T-cell (primary cell): ENCODE measurements around the gene NEU4. TPM values are rescaled to one million over a fixed set of nuclear protein-coding genes. Genes with fewer than 3 reads are reported as not detected.

Experiments used
- ATAC-seq, 4 experiments: fragments of 200-7000 bp in 3 of 4; fragments of 150-1000 bp in 1 of 4; cut with Tn5 transposase; replicated peaks in 1 of 4; 1 replicate in 3 of 4; 2 replicates in 1 of 4; pipeline ENCODE4 v1.10.0; 2021; ENCODE audit warnings: moderate library complexity in 3 of 4, mild to moderate bottlenecking in 2 of 4, moderate number of reproducible peaks in 1 of 4
- CTCF ChIA-PET, 2 donors: fragments of 300-600 bp; sonication (Branson Sonifier 250); formaldehyde crosslinking; loops; one replicate each; lab custom pipeline; 2022; ENCODE audit warnings: antibody characterized with exemption in 2 of 2; lab: Charles Lee
- POLR2A ChIA-PET, 2 donors: fragments of 300-600 bp; sonication (Branson Sonifier 250); formaldehyde crosslinking; loops; one replicate each; lab custom pipeline; 2022; ENCODE audit warnings: antibody characterized with exemption in 2 of 2; lab: Charles Lee
- DNase-seq, 35 experiments: peaks; one replicate each; pipeline versions ENCODE4 v3.0.0 to v3.0.0-alpha.2; 2013 to 2023
- H3K27ac ChIP-seq: one replicate; pipeline ENCODE4 v1.5.1; 2013; ENCODE audit warnings: low read length
- H3K27me3 ChIP-seq, 2 experiments: replicated peaks in 1 of 2; 1 replicate in 1 of 2; 2 replicates in 1 of 2; pipeline versions ENCODE4 v1.6.1 to v1.7.0; 2013; ENCODE audit warnings: low read length in 1 of 2, mixed read lengths in 1 of 2; ENCODE audit not compliant: control insufficient read depth in 2 of 2, insufficient read depth in 2 of 2; ENCODE audit errors: extremely low read depth in 1 of 2
- H3K36me3 ChIP-seq, 2 donors: 1 replicate in 1 of 2; 2 replicates in 1 of 2; pipeline versions ENCODE4 v1.6.1 to v1.7.0; 2013; ENCODE audit warnings: low read length in 1 of 2; ENCODE audit not compliant: control insufficient read depth in 2 of 2, insufficient read depth in 1 of 2; ENCODE audit errors: extremely low read depth in 1 of 2
- H3K4me1 ChIP-seq, 2 experiments: 1 replicate in 1 of 2; 2 replicates in 1 of 2; pipeline versions ENCODE4 v1.6.1 to v1.7.0; 2013; ENCODE audit warnings: low read length in 2 of 2, mixed read lengths in 1 of 2; ENCODE audit not compliant: insufficient read depth in 2 of 2, control insufficient read depth in 1 of 2; ENCODE audit errors: extremely low read depth in 1 of 2
- H3K4me3 ChIP-seq, 2 donors: 1 replicate in 1 of 2; 2 replicates in 1 of 2; pipeline versions ENCODE4 v1.5.1 to v1.7.0; 2013; ENCODE audit warnings: mild to moderate bottlenecking in 2 of 2, low read length in 1 of 2, moderate library complexity in 1 of 2; ENCODE audit not compliant: control insufficient read depth in 1 of 2; ENCODE audit errors: extremely low read depth in 1 of 2
- H3K9me3 ChIP-seq: 2 replicates; pipeline ENCODE4 v1.7.0; 2013
- H3K27ac Mint-ChIP-seq, 2 donors: one replicate each; pipeline ENCODE4 v1.8.0; 2020 to 2021; ENCODE audit warnings: mild to moderate bottlenecking in 2 of 2, mixed read lengths in 2 of 2
- H3K27me3 Mint-ChIP-seq, 2 donors: one replicate each; pipeline ENCODE4 v1.8.0; 2021 to 2022; ENCODE audit warnings: mixed read lengths in 2 of 2
- H3K36me3 Mint-ChIP-seq: one replicate; pipeline ENCODE4 v1.8.0; 2021; ENCODE audit warnings: mixed read lengths
- H3K4me1 Mint-ChIP-seq, 3 donors: one replicate each; pipeline ENCODE4 v1.8.0; 2020 to 2022; ENCODE audit warnings: mixed read lengths in 3 of 3, mild to moderate bottlenecking in 1 of 3
- H3K4me3 Mint-ChIP-seq, 3 donors: one replicate each; pipeline ENCODE4 v1.8.0; 2020 to 2022; ENCODE audit warnings: mild to moderate bottlenecking in 3 of 3, mixed read lengths in 3 of 3, moderate library complexity in 3 of 3
- H3K9me3 Mint-ChIP-seq, 3 donors: one replicate each; pipeline ENCODE4 v1.8.0; 2020 to 2022; ENCODE audit warnings: mixed read lengths in 3 of 3
- WGBS: methylation state at CpG from one replicate; pipeline ENCODE4 v1.1.5; 2013; ENCODE audit warnings: missing lambda C conversion rate; ENCODE audit not compliant: insufficient coverage; 5-methylcytosine and 5-hydroxymethylcytosine counted together
- total RNA-seq, 35 experiments: library from RNA in 6 of 35; stranded (reverse) in 6 of 35; fragments of 120-200 nt in 1 of 35; gene quantifications; one replicate each; pipeline versions ENCODE4 v1.2.1 to v1.2.4 and lab custom pipeline; 2013 to 2026

The NEU4 gene
- total RNA-seq, 5 donors from 2014 or later (not counting 1 experiment from before 2014, with no cell fraction given) = 0.26 to 1.6 (median 1.4) TPM; not detected in 2

DNA sequence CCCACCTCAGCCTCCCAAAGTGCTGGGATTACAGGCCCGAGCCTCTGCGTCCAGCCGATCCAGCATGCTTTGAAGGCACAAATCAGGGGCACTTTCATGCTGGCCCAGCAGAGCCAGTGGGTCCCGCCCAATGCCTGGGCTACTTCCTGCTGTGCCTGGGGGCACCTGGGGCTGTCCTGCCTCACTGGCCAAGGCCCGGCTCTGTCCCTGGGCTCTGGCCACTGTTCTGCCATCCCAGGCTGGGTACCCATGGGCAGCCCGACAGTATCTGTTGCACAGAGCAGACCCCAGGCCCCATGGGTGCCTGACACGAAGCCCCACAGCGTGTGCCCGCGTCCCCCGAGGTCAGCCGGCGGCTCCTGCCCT, 39.2 kb upstream of the NEU4 start:
- 92% methylated on average over 13 of the region's 13 CpGs for WGBS
- H3K4me1 Mint-ChIP-seq = peaks cover 11 to 14% (median 12%) of the 10 kb centered on the region in 3 donors
- H3K4me3 Mint-ChIP-seq = no peak overlapping the region
- peaks cover 2 to 31% of the 10 kb centered on the region in 2 experiments for H3K4me1 ChIP-seq
- no peak overlapping the region for H3K27ac Mint-ChIP-seq
- CTCF ChIA-PET = no interaction called here
- H3K9me3 ChIP-seq = no peaks in the 10 kb centered on the region
- peaks cover 0 to 11% of the 10 kb centered on the region in 2 experiments for H3K27me3 ChIP-seq
- DNase-seq = peak in 1 of 35 experiments; percentile 11
- H3K9me3 Mint-ChIP-seq = no peaks in the 10 kb centered on the region
- no peaks in the 10 kb centered on the region for H3K36me3 ChIP-seq
- no peaks in the 10 kb centered on the region for H3K27me3 Mint-ChIP-seq
- H3K36me3 Mint-ChIP-seq = no peaks in the 10 kb centered on the region
- ATAC-seq = no peak
- H3K4me3 ChIP-seq = no peak overlapping the region
- POLR2A ChIA-PET = no interaction called here
- H3K27ac ChIP-seq = no peak overlapping the region

DNA sequence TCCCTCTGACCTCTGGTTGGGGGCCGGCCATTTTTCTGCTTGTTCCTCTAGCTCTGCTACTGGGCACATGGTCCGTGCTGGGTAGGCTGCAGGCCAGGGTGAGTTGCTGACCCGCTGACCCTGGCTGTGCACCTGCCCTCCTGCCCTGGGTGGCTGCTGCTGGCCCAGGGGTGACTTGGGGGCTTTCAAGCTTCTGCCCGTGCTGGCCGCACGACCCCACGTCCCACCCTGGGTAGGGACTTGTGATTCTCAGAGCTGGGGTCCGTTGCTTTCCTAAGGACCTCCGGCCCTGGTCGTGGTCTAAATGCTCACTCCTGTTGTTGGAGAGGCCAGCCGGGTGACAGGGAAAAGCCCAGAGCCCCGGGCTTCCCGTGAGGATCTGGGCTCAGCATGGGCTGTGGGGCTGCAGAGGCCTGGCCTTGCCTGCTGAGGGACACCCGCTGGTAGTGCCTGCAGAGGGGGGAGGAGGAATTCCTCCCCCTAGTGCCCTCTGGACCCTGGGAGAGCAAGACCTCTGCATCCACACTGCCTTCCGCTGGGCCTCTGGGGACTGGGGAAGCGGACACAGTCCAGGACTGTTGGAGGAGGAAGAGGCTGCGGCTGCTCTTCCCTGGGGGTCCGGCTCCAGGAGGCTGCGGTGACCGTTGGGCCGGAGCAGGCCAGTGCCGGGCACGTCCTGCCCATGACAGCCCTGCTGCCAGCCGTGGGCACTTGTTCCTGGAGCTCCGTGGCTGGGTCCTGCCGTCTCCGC, 38.6 kb upstream of the NEU4 start:
- Histone ChIP-seq H3K36me3 (no peaks in the 10 kb centered on the region), H3K9me3 (no peaks in the 10 kb centered on the region), H3K4me3 (no peak overlapping the region), H3K4me1 (peaks cover 2 to 28% of the 10 kb centered on the region in 2 experiments), H3K27ac (no peak overlapping the region), H3K27me3 (peaks cover 0 to 17% of the 10 kb centered on the region in 2 experiments)
- Mint-ChIP-seq H3K27ac (no peak overlapping the region), H3K27me3 (no peaks in the 10 kb centered on the region), H3K4me3 (no peak overlapping the region), H3K4me1 (peaks cover 11 to 14% (median 12%) of the 10 kb centered on the region in 3 donors), H3K36me3 (no peaks in the 10 kb centered on the region), H3K9me3 (no peaks in the 10 kb centered on the region)
- DNase-seq (peak in 1 of 35 experiments; percentile 22), ATAC-seq (no peak)
- POLR2A ChIA-PET = no interaction called here
- 81% methylated on average over 17 of the region's 27 CpGs for WGBS
- CTCF ChIA-PET = no interaction called here

DNA sequence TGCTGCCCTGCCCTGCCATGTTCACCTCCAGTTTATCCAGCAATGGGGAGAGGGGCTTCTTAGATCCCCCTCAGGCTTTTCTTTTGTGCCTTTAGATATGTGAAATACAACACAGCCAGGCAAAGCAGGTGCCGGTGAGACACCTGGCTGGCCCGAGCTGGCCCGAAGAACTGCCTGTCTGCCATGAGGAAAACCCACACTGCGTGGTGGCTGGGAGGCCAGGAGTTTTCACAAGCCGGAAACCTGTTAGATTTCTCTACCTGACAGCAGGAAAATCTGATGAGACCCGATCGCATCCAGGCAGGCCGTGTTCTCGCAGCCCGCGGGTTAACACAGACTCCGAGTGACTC, 38.1 kb upstream of the NEU4 start:
- Mint-ChIP-seq H3K27me3 (no peaks in the 10 kb centered on the region), H3K4me1 (peaks cover 11 to 14% (median 12%) of the 10 kb centered on the region in 3 donors), H3K36me3 (no peaks in the 10 kb centered on the region), H3K27ac (peak overlapping the region in 1 of 2 donors; percentile 22), H3K9me3 (no peaks in the 10 kb centered on the region), H3K4me3 (no peak overlapping the region)
- ChIA-PET CTCF (no interaction called here), POLR2A (no interaction called here)
- Histone ChIP-seq H3K4me1 (peaks cover 2 to 28% of the 10 kb centered on the region in 2 experiments), H3K27ac (no peak overlapping the region), H3K9me3 (no peaks in the 10 kb centered on the region), H3K36me3 (no peaks in the 10 kb centered on the region), H3K27me3 (peaks cover 0 to 22% of the 10 kb centered on the region in 2 experiments), H3K4me3 (no peak overlapping the region)
- 96% methylated on average over 12 of the region's 12 CpGs for WGBS
- DNase-seq = no peak
- no peak for ATAC-seq

DNA sequence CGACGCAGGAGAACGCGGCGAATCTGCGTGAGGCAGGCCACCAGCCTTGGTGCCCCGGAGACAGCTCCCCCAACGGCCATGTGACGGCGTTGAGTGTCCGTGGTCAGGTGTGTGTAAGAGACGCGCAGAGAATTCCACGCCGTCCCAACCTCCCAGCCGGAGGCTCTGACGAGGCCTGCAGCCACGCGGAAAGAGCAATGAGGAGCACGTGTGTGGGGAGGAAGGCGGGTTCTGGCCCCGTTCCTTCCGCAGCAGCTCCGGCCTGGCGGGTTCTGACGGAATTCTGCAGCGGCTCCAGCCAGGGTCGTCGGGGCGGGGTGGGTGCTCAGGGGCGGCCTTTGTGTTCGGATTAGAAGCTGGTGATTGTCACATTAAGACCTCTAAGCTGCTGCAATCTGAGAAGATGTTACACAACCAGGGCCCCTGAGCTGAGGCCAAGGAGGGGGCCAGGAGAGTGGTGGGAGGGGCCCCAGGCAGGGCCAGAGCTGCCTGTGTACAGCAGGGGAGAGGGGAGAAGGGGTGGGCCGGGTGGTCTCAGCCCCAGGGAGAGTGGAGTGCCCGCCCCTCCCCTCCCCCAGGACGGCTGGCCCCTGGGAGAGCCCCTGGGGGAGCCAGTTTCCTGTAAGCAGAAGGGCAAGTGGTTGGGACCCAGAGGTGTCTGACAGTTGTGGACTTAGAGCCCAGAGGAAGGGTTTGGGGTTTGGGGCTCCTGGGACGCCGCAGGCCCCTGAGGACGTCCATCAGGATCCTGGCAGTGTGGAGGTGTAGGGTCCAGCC, 37.5 kb upstream of the NEU4 start:
- Histone ChIP-seq H3K36me3 (no peaks in the 10 kb centered on the region), H3K9me3 (no peaks in the 10 kb centered on the region), H3K4me1 (peaks cover 2 to 28% of the 10 kb centered on the region in 2 experiments), H3K4me3 (no peak overlapping the region), H3K27me3 (peaks cover 0 to 27% of the 10 kb centered on the region in 2 experiments), H3K27ac (no peak overlapping the region)
- ChIA-PET POLR2A (no interaction called here), CTCF (interaction anchor here in 1 of 2 donors (0.6 kb wide), 1 partner anchor 123 kb away, joined by 5 read pairs; no protein-coding TSS in a partner anchor)
- Mint-ChIP-seq H3K36me3 (no peaks in the 10 kb centered on the region), H3K9me3 (no peaks in the 10 kb centered on the region), H3K27me3 (no peaks in the 10 kb centered on the region), H3K4me3 (peak overlapping the region; percentile 18 to 67 (median 56)), H3K4me1 (peaks cover 11 to 14% (median 12%) of the 10 kb centered on the region in 3 donors), H3K27ac (peak overlapping the region; percentile 23 to 72)
- DNase-seq (peak in 1 of 35 experiments; percentile 7), ATAC-seq (peak in 3 of 4 experiments; percentile 5 to 25 (median 17))
- whole genome bisulfite sequencing = 94% methylated on average over 32 of the region's 38 CpGs

DNA sequence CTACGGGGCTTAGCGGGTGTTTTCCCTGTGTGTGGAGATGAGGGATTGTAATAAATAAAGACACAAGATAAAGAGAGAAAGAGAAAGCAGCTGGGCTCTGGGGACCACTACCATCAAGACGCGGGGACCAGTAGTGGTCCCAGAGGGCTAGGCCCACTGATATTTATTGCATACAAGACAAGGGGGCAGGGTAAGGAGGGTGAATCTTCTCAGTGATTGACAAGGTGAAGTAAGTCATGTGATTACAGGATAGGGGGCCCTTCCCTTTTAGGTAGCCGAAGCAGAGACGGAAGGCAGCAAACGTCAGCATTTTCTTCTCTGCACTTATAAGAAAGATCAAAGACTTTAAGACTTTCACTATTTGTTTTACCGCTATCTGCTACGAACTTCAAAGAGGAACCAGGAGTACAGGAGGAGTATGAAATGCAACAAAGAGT, 36.9 kb upstream of the NEU4 start:
- H3K36me3 ChIP-seq = no peaks in the 10 kb centered on the region
- DNase-seq = peak in 20 of 35 experiments; percentile 14 to 60 (median 24)
- no peaks in the 10 kb centered on the region for H3K9me3 ChIP-seq
- H3K27me3 Mint-ChIP-seq = no peaks in the 10 kb centered on the region
- peak overlapping the region; percentile 18 to 67 (median 56) for H3K4me3 Mint-ChIP-seq
- H3K27me3 ChIP-seq = peaks cover 0 to 33% of the 10 kb centered on the region in 2 experiments
- ChIA-PET CTCF (interaction anchor here in 1 of 2 donors (0.6 kb wide), 1 partner anchor 124 kb away, joined by 5 read pairs; no protein-coding TSS in a partner anchor), POLR2A (interaction anchor here in 1 of 2 donors (0.5 kb wide), 1 partner anchor 53 kb away, joined by 6 read pairs; no protein-coding TSS in a partner anchor)
- peak in 2 of 4 experiments; percentile 21 to 35 for ATAC-seq
- no peak overlapping the region for H3K4me3 ChIP-seq
- peaks cover 11 to 14% (median 12%) of the 10 kb centered on the region in 3 donors for H3K4me1 Mint-ChIP-seq
- H3K9me3 Mint-ChIP-seq = no peaks in the 10 kb centered on the region
- H3K4me1 ChIP-seq = peaks cover 2 to 28% of the 10 kb centered on the region in 2 experiments
- H3K27ac ChIP-seq = no peak overlapping the region
- peak overlapping the region; percentile 23 to 72 for H3K27ac Mint-ChIP-seq
- WGBS = 71% methylated on average over 2 of the region's 9 CpGs
- H3K36me3 Mint-ChIP-seq = no peaks in the 10 kb centered on the region
